Sciatic nerve (tissue), 2 donors: ENCODE data around the gene IRAG1. TPM values are rescaled to one million over a fixed set of nuclear protein-coding genes. Genes with fewer than 3 reads are reported as not detected.

Experiments used
- ATAC-seq: fragments of 200-7000 bp; cut with Tn5 transposase; one replicate; pipeline ENCODE4 v1.9.1; 2020; ENCODE audit warnings: mild to moderate bottlenecking, moderate library complexity
- DNase-seq: peaks from one replicate; pipeline ENCODE4 v3.0.0-alpha.2; 2020; ENCODE audit warnings: low spot score
- intact Hi-C: fragments of 100-400 bp; cut with DNase I; formaldehyde crosslinking; loops from one replicate; pipeline ENCODE4 v1.14.2; 2022
- total RNA-seq: library from RNA; stranded (reverse); fragmentation: NEBNext Ultra II Directional; extraction: Animal tissue kit (Norgen Biotek cat#: 25700); gene quantifications from one replicate; pipeline ENCODE4 v1.2.1, GENCODE V29; 2021
- donor health status: DM: no; HTN: no; CAD: no.
- donor health status: DM: no; HTN: no; CAD: no.

Gene IRAG1
- total RNA-seq, 1 donor from 2014 or later = 9.6 TPM

DNA sequence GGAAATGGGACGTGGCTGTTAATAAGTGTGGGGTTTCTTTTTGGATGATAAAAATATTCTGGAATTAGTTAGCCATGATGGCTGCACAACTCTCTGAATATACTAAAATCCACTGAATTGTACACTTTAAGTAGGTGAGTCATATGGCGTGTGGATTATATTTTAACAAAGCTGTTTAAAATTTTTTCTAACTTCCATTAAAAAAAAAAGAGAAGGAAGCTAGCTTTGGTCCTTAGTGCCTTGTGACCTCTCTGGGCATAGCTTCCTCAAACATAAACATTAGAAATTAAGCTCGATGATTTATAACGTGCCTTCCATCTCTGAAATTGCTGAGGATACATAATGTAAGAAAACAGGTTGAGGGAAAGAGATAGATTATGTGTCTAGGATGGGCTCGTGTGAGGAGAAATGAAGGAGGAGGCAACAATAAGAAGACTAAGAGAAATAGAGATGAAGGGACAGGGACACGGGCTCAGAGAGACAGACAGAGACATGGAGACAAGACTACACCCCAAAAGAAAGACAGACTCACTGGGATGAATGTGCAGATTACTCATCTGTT, 20.0 kb downstream of the IRAG1 start:
- intact Hi-C loops = no loop called here
- no peak for ATAC-seq
- DNase-seq = no peak

DNA sequence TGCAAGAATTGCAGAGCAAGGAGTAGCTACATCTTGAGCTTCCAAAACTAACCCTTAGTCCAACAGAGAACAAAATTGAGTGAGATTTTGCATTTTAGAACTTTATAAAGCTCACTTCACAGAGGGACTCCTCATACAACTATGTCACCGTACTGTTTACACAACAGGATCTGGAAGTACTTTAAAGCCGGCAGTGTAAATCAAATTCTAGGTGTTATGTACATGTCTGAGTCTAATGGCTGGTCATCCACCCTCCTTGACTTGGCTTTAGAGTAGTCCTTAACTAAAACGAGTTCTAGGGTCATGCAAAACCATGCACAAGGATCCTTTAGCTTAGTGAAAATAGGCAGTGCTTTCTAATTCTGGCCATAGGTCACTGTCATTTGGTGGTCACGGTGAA, 23.5 kb downstream of the IRAG1 start:
- DNase-seq (no peak), ATAC-seq (no peak)
- intact Hi-C loops = no loop called here

- no peak for DNase-seq
- intact Hi-C loops = no loop called here
- peak; percentile 66 for ATAC-seq
Measured at GRCh38 chr11:10669258-10670033, 24.1 kb downstream of the IRAG1 start.

GRCh38 chr11:10667521-10667885, 26.1 kb downstream of the IRAG1 start:
- ATAC-seq (no peak), DNase-seq (no peak)
- intact Hi-C loops = no loop called here

- no peak for DNase-seq
- ATAC-seq = no peak
- intact Hi-C loops = no loop called here
Measured at GRCh38 chr11:10666556-10667520, 26.7 kb downstream of the IRAG1 start.

- no peak for DNase-seq
- intact Hi-C loops = no loop called here
- no peak for ATAC-seq
Measured at GRCh38 chr11:10664496-10664895, 29.1 kb downstream of the IRAG1 start.

DNA sequence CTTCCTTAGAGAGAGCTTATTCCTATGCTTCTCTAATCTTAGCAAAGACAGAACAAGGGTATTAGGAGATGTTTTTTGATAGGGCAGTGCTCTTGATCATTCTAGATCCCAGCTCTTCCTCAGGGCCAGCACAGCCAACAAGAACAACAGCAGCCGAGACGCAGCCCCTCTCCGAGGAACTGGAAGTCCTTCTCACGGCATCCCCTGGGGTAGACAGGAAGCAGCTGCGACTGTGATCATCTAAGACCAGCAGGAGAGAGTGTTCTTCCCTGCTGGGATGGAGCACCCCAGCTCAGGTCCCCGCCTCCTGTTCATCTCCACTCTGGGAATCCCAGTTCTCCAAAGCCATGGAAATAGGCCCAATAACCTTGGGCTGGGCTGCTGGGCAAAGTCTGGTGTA, 29.6 kb downstream of the IRAG1 start:
- ATAC-seq (no peak), DNase-seq (no peak)
- intact Hi-C loops = no loop called here

DNA sequence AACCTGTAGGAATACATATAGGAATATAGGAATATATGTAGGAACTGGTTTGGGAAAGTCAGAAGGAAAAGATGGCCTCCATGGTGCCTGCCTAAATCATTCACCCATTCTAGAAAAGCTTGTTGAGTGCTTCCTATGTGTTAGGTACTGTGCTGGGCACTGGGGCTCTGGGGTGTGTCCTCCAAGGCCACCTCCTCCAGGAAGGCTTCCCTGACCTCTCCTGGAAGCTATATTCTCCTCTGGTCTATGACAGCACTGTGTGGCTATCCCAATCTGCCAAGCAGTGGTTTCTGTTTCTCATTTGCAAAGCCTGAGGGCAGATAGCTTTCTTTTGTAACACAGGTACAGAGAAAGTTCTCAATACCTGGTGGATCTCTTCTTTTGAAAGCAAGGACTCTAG, 30.2 kb downstream of the IRAG1 start:
- ATAC-seq (no peak), DNase-seq (no peak)
- intact Hi-C loops = no loop called here

DNA sequence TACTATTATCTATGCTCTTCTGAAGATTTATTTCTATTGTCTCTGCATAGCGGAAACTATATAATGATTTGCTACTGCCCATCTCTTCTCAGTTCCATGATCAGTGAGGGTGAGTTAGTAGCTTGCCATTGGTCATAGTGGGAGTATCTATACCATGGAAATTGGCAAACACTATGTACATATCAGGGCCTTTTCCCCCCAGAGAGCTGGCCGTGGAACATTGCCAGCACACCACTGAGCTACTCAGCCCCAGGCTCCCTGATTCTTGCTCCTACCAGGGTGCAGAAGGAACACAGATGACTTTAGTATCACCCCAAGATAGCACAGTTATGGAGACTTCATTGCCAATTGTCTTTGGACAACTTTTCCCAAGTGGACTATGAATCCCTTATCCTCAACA, 33.2 kb downstream of the IRAG1 start:
- ATAC-seq = no peak
- no peak for DNase-seq
- intact Hi-C loops = no loop called here

- no peak for DNase-seq
- peak; percentile 75 for ATAC-seq
- intact Hi-C loops = no loop called here
Measured at GRCh38 chr11:10659339-10660216, 34.0 kb downstream of the IRAG1 start.

DNA sequence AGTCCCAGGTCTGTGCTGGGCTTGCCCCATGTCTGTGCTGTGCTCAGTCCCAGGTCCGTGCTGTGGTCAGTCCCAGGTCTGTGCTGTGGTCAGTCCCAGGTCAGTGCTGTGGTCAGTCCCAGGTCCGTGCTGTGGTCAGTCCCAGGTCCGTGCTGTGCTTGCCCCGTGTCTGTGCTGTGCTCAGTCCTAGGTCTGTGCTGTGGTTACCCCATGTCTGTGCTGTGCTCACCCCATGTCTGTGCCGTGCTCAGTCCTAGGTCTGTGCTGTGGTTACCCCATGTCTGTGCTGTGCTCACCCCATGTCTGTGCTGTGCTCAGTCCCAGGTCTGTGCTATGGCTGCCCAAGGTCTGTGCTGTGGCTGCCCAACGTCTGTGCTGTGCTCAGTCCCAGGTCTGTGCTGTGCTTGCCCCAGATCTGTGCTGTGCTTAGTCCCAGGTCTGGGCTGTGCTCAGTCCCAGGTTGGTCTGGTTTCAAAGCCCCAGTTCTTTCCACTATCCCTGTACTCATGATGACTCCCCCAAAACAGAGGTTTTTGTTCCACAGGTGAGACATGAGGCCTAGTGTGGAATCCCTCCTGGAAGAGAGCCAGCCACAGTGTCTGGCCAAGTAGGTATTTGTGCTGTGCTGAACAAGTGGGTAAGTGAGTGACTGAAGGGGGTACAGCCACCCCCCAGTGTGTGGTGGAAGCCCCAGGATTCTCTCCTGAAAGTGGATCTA, 34.8 kb downstream of the IRAG1 start:
- no peak for DNase-seq
- intact Hi-C loops = no loop called here
- peak; percentile 13 for ATAC-seq

DNA sequence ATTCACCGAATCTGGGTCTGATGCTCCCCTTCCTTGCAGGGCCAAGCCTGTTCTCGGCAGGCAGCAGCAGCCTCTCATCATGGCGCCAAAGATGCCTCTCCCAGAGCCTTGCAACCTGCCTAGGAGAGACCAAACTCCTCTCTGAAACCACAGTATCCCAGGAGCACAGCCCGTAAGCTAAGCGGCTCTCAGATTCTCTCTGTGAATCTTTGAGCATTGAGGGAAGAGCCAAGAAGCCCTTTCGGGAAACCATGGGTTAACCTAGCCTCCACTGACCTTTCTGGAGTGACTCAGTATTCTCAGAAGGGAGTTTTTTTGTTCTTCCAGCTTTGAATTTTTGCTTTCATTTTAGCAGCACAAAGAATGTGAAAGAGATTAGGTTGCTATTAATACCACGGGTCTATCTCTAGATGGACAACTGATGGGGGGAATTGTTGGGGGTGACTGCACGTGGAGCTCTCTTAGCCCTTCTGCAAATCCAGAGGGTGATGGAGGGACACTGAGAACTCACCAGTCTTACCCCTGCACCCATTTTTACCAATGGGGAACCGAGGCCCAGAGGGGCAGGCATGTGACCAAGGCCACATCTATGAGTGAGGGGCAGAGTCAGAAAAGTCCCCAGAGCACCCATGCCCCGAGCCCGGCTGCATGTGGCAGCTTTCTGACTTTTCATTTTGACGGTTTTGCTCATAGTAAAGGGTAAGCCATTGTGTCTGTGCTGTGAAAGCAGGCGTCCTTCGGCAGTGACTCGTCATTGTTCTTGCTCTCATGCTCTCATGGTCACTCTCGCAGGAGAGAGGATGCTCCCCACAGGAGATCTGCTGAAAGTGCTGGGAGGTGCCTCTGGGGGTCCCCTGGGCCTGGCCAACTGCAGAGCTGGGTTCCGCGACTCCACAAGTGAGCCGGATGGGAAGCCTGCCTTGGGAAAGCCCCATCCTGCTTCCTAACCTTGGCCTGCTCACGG, 36.0 kb downstream of the IRAG1 start:
- ATAC-seq = peak; percentile 52
- no peak for DNase-seq
- intact Hi-C loops = no loop called here

DNA sequence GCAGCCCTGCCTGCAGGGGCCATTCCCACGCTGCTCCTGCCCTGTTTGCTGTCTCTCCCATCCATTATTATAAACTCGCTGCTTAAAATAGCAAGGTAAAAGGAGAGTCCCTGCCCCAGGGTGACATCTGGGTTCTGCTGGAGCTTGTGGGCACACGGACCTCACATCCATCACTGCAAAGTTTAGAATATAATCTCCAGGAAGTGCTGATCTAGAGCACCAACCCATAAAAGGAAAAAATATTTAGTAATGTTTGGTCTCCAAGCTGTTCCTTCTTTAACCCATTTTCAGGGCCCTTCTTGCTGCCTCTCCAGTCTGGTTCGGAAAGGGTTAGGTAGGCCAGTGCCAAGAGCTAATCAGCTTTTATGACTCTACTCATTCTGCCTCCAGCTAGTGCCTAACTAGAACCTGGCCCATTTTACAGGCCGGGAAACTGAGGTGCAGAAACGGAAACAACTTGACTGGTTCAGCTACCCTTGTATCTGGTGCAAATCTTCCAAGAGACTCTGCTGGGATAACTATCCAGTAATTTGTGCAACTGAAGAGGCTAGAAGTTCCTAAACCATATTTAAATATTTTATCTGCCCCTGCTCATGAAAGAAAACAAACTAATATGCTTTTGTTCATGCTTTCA, 37.5 kb downstream of the IRAG1 start:
- DNase-seq (no peak), ATAC-seq (no peak)
- intact Hi-C loops = no loop called here

GRCh38 chr11:10655227-10655626, 38.3 kb downstream of the IRAG1 start:
- ATAC-seq (no peak), DNase-seq (no peak)
- intact Hi-C loops = no loop called here

DNA sequence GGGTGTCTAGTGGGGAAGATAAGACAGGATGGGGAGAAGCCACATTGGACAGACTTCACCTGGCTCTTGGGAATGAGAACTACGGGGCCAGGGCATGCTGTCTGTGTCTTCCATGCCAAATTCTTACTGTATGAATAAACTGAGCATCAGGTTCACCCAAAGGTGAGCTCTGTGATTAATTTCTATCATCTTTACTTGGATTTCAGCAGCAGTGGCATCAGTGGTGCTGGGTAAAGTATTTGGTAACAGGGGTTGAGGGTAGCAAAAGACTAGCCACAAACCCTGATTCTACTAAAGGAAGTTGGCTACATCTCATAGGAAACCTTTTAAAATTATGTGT, 38.8 kb downstream of the IRAG1 start:
- DNase-seq (no peak), ATAC-seq (no peak)
- intact Hi-C loops = no loop called here

DNA sequence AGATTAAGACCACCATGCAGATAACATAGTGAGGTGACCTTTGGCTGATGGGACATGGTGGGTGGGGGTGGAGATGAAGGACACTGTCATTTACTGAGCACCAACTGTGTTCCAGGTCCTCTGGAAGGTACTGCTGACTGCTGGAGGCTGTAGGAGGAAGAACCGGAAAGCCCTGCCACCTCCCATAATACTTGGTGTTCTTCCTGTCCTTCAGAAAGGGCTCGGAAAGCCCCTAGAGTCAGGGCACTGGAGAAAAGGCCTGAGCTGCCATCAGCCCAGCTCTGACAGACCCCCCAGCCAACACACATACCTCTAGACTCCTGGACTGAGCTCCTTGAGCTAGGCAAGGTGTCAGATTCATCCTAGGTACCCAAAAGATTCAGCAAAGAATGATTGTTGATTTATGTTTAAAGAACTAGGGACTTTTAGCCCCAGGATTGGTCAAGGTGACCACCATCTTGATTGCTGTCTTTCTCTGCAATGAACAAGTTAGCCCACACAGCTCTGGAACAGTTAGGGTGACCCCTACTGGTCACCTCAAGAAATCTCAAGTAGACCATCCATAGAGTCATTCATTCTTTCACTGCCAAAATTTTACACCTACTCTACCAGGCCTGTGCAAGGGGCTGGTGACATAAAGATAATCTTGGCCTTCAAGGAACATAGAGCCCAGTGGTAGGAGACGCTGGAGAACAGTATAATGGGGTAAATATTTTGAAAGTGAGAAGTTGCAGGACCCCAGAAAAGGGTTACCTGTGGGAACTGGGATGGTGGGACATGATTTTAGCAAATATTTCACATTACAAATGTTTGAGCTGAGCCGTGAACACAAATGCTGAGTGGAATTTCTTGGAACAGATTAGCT, 39.4 kb downstream of the IRAG1 start:
- ATAC-seq (peak; percentile 56), DNase-seq (no peak)
- intact Hi-C loops = no loop called here
